A673 (cell line): ENCODE data around the gene PRICKLE1. TPM values are rescaled to one million over a fixed set of nuclear protein-coding genes. Genes with fewer than 3 reads are reported as not detected.

Experiments used
- BruUV-seq: library from RNA; stranded (reverse); fragments of 400-500 nt; replicated peaks from 2 replicates; lab custom pipeline; 2021; lab: Mats Ljungman, UMichigan
- CTCF ChIA-PET: fragments of 300-600 bp; sonication (Branson Sonifier 250); formaldehyde crosslinking; loops from one replicate; lab custom pipeline; 2022; ENCODE audit warnings: antibody characterized with exemption; lab: Charles Lee
- POLR2A ChIA-PET: fragments of 300-600 bp; sonication (Branson Sonifier 250); formaldehyde crosslinking; loops from one replicate; lab custom pipeline; 2022; ENCODE audit warnings: antibody characterized with exemption; ENCODE audit not compliant: low non-redundant PET; lab: Charles Lee
- DNase-seq: peaks from one replicate; pipeline ENCODE4 v3.0.0-alpha.2; 2015; ENCODE audit warnings: low spot score
- H3K27ac ChIP-seq: fragments of 200-600 bp; sonication (generic); 2 replicates; pipeline ENCODE4 v1.5.1; 2016; ENCODE audit warnings: mixed run types, low read depth, mild to moderate bottlenecking, mixed read lengths, antibody characterized with exemption, low read length; ENCODE audit not compliant: poor library complexity, severe bottlenecking
- H3K27me3 ChIP-seq: fragments of 200-600 bp; sonication (generic); replicated peaks from 2 replicates; pipeline ENCODE4 v1.6.1; 2017; ENCODE audit warnings: mixed run types, low read depth, mild to moderate bottlenecking, mixed read lengths, antibody characterized with exemption, low read length; ENCODE audit not compliant: insufficient read depth, poor library complexity
- H3K36me3 ChIP-seq: fragments of 200-600 bp; sonication (generic); 2 replicates; pipeline ENCODE4 v1.6.1; 2016; ENCODE audit warnings: mixed run types, mild to moderate bottlenecking, mixed read lengths, antibody characterized with exemption, low read length; ENCODE audit not compliant: insufficient read depth, poor library complexity, severe bottlenecking
- H3K4me1 ChIP-seq: fragments of 200-600 bp; sonication (generic); 2 replicates; pipeline ENCODE4 v1.6.1; 2017; ENCODE audit warnings: mixed run types, mild to moderate bottlenecking, mixed read lengths, antibody characterized with exemption, low read length; ENCODE audit not compliant: insufficient read depth, poor library complexity, severe bottlenecking
- H3K4me3 ChIP-seq: fragments of 200-600 bp; sonication (generic); 2 replicates; pipeline ENCODE4 v1.5.1; 2016; ENCODE audit warnings: low read depth, mixed run types, mild to moderate bottlenecking, mixed read lengths, low read length; ENCODE audit not compliant: poor library complexity, severe bottlenecking
- H3K9me3 ChIP-seq: fragments of 200-600 bp; sonication (generic); 2 replicates; pipeline ENCODE4 v1.6.1; 2016; ENCODE audit warnings: mixed run types, low read depth, mild to moderate bottlenecking, mixed read lengths, antibody characterized with exemption, low read length; ENCODE audit not compliant: poor library complexity, severe bottlenecking
- CTCF ChIP-seq: fragments of 300-800, 200-600 bp; sonication (generic); conservative IDR thresholded peaks from 2 replicates; pipeline ENCODE4 v1.5.1; 2017; ENCODE audit warnings: low read depth, mild to moderate bottlenecking, antibody characterized with exemption, low read length, moderate library complexity, mixed read lengths
- EZH2 ChIP-seq: fragments of 200-600 bp; sonication (generic); IDR thresholded peaks from 2 replicates; pipeline ENCODE4 v1.6.1; 2017; ENCODE audit warnings: borderline replicate concordance, low read depth, mild to moderate bottlenecking, mixed read lengths, antibody characterized with exemption, low read length; ENCODE audit not compliant: poor library complexity, severe bottlenecking
- intact Hi-C: fragments of 100-400 bp; cut with micrococcal nuclease; formaldehyde crosslinking; loops from one replicate; pipeline ENCODE4 v1.10.0; 2022; ENCODE audit not compliant: unreplicated experiment
- total RNA-seq: library from RNA; stranded (reverse); gene quantifications from 2 replicates; pipeline ENCODE4 v1.2.3, GENCODE V29; 2021

Gene PRICKLE1
- total RNA-seq, 1 experiment from 2014 or later = 1.1 TPM

GRCh38 chr12:42410340-42410739 lies 179.2 kb downstream of the PRICKLE1 start:
- ChIA-PET POLR2A (no interaction called here), CTCF (no interaction called here)
- intact Hi-C loops = no loop called here
- peaks cover 5% of the 10 kb centered on the region for H3K4me1 ChIP-seq
- no peaks in the 10 kb centered on the region for H3K27me3 ChIP-seq
- no peak for DNase-seq
- no peak overlapping the region for H3K4me3 ChIP-seq
- H3K27ac ChIP-seq = no peak overlapping the region
- no peak for TF ChIP-seq EZH2
- no peak for TF ChIP-seq CTCF
- H3K36me3 ChIP-seq = no peaks in the 10 kb centered on the region
- H3K9me3 ChIP-seq = no peaks in the 10 kb centered on the region
- no TSS peak for BruUV-seq

- intact Hi-C loops = no loop called here
- DNase-seq = no peak
- POLR2A ChIA-PET = no interaction called here
- Histone ChIP-seq H3K36me3 (no peaks in the 10 kb centered on the region), H3K9me3 (no peaks in the 10 kb centered on the region), H3K27me3 (no peaks in the 10 kb centered on the region), H3K4me3 (no peak overlapping the region), H3K27ac (no peak overlapping the region), H3K4me1 (peaks cover 5% of the 10 kb centered on the region)
- CTCF ChIA-PET = no interaction called here
- TF ChIP-seq EZH2 = no peak
- BruUV-seq = no TSS peak
Observed at GRCh38 chr12:42409471-42409870, 180.1 kb downstream of the PRICKLE1 start.

- Histone ChIP-seq H3K9me3 (no peaks in the 10 kb centered on the region), H3K4me1 (peaks cover 5% of the 10 kb centered on the region), H3K4me3 (no peak overlapping the region), H3K36me3 (no peaks in the 10 kb centered on the region), H3K27me3 (no peaks in the 10 kb centered on the region), H3K27ac (no peak overlapping the region)
- DNase-seq = no peak
- CTCF ChIA-PET = no interaction called here
- TF ChIP-seq CTCF (no peak), EZH2 (no peak)
- POLR2A ChIA-PET = no interaction called here
- intact Hi-C loops = no loop called here
- no TSS peak for BruUV-seq
Observed at GRCh38 chr12:42407306-42407705, 182.2 kb downstream of the PRICKLE1 start.
